Astrocyte (in vitro differentiated cells and primary cell): ENCODE data around the gene CD99.

Experiments
- EZH2 ChIP-seq: IDR thresholded peaks from 2 replicates; pipeline ENCODE4 v1.6.1; 2012; ENCODE audit warnings: mild to moderate bottlenecking, low read length, inconsistent platforms; ENCODE audit not compliant: insufficient read depth
- TF ChIP-seq, protein P1 (sequence below): IDR thresholded peaks from 2 replicates; pipeline ENCODE4 v1.5.1; 2011; ENCODE audit warnings: low read depth, mild to moderate bottlenecking, inconsistent platforms, low read length, moderate library complexity; ENCODE audit not compliant: insufficient read depth

DNA sequence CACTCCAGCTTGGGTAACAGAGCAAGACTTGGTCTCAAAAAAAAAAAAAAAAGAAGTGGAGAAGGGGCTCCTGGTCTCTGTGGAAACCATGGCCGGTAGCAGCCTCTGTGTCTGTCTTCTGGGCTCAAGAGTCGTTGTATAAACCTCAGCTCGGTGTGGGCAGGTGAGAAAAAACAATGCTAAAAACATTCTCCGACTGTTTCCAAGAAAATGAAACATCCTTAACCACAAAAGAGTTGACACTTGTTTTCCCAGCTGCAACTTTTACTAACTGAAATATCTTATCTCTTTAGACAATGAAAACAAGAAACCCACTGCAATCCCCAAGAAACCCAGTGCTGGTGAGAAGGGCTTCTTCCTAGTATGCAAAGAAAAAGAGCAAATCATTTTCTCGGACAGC, 26.2 kb downstream of the CD99 start:
- TF ChIP-seq, protein P1, sequence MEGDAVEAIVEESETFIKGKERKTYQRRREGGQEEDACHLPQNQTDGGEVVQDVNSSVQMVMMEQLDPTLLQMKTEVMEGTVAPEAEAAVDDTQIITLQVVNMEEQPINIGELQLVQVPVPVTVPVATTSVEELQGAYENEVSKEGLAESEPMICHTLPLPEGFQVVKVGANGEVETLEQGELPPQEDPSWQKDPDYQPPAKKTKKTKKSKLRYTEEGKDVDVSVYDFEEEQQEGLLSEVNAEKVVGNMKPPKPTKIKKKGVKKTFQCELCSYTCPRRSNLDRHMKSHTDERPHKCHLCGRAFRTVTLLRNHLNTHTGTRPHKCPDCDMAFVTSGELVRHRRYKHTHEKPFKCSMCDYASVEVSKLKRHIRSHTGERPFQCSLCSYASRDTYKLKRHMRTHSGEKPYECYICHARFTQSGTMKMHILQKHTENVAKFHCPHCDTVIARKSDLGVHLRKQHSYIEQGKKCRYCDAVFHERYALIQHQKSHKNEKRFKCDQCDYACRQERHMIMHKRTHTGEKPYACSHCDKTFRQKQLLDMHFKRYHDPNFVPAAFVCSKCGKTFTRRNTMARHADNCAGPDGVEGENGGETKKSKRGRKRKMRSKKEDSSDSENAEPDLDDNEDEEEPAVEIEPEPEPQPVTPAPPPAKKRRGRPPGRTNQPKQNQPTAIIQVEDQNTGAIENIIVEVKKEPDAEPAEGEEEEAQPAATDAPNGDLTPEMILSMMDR, result no peak
- no peak for TF ChIP-seq EZH2
